Measurements from ENCODE around the gene LAMC2. TPM values are rescaled to one million over a fixed set of nuclear protein-coding genes. Genes with fewer than 3 reads are reported as not detected.

LAMC2 gene
- total RNA-seq, 1 donor from 2014 or later: 0.36 TPM

DNA sequence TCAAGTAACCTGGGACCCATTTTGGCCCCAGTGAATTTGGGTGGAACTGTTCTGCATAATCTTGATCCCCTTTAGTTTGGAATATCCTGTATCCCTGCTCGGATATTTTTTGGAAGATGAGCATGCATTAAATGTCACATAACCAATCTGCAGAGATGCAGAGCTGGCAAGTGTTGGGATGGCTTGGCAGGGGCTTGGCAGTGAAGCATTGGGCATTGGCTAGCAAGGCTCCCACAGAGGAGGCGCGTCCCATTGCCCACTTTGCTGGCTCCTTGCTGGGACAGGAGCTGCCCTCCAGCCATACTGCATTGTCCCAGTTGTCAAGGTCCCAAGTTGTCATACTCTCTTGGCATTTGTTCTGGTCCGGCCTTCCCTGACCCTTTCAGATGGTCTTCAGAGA, 29.9 kb downstream of the LAMC2 start:
- no peak overlapping the region for H3K9ac ChIP-seq
- H2AFZ ChIP-seq (replicated peaks): no peak overlapping the region
- no peak overlapping the region for H3K4me3 ChIP-seq
- H3K9me3 Mint-ChIP-seq: no peaks in the 10 kb centered on the region
- no peaks in the 10 kb centered on the region for H3K27me3 ChIP-seq
- no peaks in the 10 kb centered on the region for H3K9me3 ChIP-seq (ENCODE audit: low read depth)
- H3K27ac ChIP-seq: no peak overlapping the region
- peaks cover 39% of the 10 kb centered on the region for H3K4me1 Mint-ChIP-seq
- no peak overlapping the region for H3K4me2 ChIP-seq
- peaks cover 16% of the 10 kb centered on the region for H3F3A ChIP-seq (ENCODE audit: low read depth)
- no peak overlapping the region for H3K27ac Mint-ChIP-seq
- TF ChIP-seq, protein P1, sequence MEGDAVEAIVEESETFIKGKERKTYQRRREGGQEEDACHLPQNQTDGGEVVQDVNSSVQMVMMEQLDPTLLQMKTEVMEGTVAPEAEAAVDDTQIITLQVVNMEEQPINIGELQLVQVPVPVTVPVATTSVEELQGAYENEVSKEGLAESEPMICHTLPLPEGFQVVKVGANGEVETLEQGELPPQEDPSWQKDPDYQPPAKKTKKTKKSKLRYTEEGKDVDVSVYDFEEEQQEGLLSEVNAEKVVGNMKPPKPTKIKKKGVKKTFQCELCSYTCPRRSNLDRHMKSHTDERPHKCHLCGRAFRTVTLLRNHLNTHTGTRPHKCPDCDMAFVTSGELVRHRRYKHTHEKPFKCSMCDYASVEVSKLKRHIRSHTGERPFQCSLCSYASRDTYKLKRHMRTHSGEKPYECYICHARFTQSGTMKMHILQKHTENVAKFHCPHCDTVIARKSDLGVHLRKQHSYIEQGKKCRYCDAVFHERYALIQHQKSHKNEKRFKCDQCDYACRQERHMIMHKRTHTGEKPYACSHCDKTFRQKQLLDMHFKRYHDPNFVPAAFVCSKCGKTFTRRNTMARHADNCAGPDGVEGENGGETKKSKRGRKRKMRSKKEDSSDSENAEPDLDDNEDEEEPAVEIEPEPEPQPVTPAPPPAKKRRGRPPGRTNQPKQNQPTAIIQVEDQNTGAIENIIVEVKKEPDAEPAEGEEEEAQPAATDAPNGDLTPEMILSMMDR (IDR thresholded peaks at IDR 0.05): no peak
- H3K36me3 ChIP-seq: no peaks in the 10 kb centered on the region
- no peak overlapping the region for H3K4me3 Mint-ChIP-seq
- peaks cover 21% of the 10 kb centered on the region for H3K4me1 ChIP-seq
- H4K20me1 ChIP-seq (ENCODE audit: low read depth): no peaks in the 10 kb centered on the region
- H3K27me3 Mint-ChIP-seq (ENCODE audit: insufficient read depth, low read depth): peaks cover 4% of the 10 kb centered on the region
- H3K79me2 ChIP-seq (ENCODE audit: low read depth): no peaks in the 10 kb centered on the region
- DNase-seq (ENCODE audit: low spot score): no peak
- no peaks in the 10 kb centered on the region for H3K36me3 Mint-ChIP-seq

DNA sequence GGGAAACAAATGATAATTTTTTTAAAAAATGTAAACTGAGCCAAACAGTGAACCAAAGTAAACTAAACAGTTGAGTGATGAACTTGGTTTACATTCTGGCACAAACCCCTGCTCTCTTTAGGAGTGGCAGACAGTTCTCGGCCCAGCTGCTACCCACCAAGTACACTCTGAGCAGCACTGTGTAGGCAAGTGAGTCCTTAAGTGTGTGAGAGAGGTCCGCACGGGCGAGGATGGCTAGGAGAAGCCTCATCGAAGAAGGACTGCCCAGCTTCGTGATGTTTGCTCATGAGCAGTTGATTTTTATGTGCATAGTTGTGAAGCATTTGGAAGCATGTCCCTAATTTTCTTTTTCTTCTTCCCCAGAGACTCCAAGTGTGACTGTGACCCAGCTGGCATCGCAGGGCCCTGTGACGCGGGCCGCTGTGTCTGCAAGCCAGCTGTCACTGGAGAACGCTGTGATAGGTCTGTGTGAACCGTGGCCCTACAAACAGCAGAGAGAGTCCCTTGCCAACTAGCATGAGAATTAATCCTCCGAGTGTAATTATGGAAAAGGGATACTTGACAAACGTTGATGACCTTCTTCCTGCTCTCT, 32.1 kb downstream of the LAMC2 start:
- H3K9ac ChIP-seq: no peak overlapping the region
- no peak for DNase-seq (ENCODE audit: low spot score)
- no peak overlapping the region for H2AFZ ChIP-seq (replicated peaks)
- H3K79me2 ChIP-seq (ENCODE audit: low read depth): no peaks in the 10 kb centered on the region
- no peaks in the 10 kb centered on the region for H3K9me3 Mint-ChIP-seq
- no peaks in the 10 kb centered on the region for H3K27me3 ChIP-seq
- TF ChIP-seq, protein P1 (IDR thresholded peaks at IDR 0.05): no peak
- TF ChIP-seq EZH2 (IDR thresholded peaks at IDR 0.05) (no peak), EZH2phosphoT487 (IDR thresholded peaks at IDR 0.05) (no peak)
- H3K27ac ChIP-seq: no peak overlapping the region
- H3F3A ChIP-seq (ENCODE audit: low read depth): peaks cover 16% of the 10 kb centered on the region
- no peak overlapping the region for H3K4me3 ChIP-seq
- peaks cover 4% of the 10 kb centered on the region for H3K27me3 Mint-ChIP-seq (ENCODE audit: insufficient read depth, low read depth)
- no peaks in the 10 kb centered on the region for H3K36me3 Mint-ChIP-seq
- no peak overlapping the region for H3K4me3 Mint-ChIP-seq
- H4K20me1 ChIP-seq (ENCODE audit: low read depth): no peaks in the 10 kb centered on the region
- H3K4me2 ChIP-seq: no peak overlapping the region
- H3K4me1 ChIP-seq: peaks cover 21% of the 10 kb centered on the region
- peaks cover 39% of the 10 kb centered on the region for H3K4me1 Mint-ChIP-seq
- no peaks in the 10 kb centered on the region for H3K9me3 ChIP-seq (ENCODE audit: low read depth)
- H3K36me3 ChIP-seq: no peaks in the 10 kb centered on the region
- no peak overlapping the region for H3K27ac Mint-ChIP-seq

DNA sequence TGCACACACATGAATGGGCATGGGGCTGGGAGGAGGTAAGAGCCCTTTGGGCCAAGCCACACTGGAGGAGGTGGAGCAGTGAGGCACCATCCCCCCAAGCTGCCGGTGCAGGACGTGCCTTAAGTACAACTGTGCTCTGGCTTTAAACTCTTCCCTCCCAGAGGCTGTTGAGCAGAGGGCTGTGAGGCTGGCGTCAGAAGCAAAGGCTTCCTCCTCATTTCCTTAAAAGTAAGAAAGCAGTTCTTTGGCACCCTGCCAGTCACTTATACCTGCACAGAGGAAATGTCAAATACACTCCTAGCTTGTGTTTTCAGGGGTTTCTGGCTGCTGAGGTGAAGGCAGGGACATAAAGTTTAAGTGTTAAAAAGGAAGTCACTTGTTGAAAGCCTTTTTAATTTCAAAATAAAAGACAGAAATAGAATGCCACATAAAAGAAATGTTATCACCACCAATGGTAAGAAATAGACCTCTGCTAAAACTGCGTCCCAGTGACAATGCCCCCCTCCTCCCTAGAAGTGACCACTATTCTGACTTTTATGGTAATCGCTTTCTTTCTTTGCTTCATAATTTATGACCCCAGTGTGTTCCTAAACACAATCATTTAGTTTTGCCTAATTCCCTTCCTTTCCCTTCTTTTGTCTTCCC, 33.0 kb downstream of the LAMC2 start:
- DNase-seq (ENCODE audit: low spot score): peak; percentile 56
- Histone ChIP-seq H3K4me2 (peak overlapping the region; percentile 50), H3K4me1 (peaks cover 21% of the 10 kb centered on the region), H4K20me1 (ENCODE audit: low read depth) (no peaks in the 10 kb centered on the region), H3K27me3 (no peaks in the 10 kb centered on the region), H3K9ac (no peak overlapping the region), H3K9me3 (ENCODE audit: low read depth) (no peaks in the 10 kb centered on the region), H3K79me2 (ENCODE audit: low read depth) (no peaks in the 10 kb centered on the region), H2AFZ (replicated peaks) (peak overlapping the region; percentile 73), H3F3A (ENCODE audit: low read depth) (peaks cover 16% of the 10 kb centered on the region), H3K4me3 (no peak overlapping the region), H3K36me3 (no peaks in the 10 kb centered on the region), H3K27ac (peak overlapping the region; percentile 67)
- no peak overlapping the region for H3K4me3 Mint-ChIP-seq
- H3K9me3 Mint-ChIP-seq: no peaks in the 10 kb centered on the region
- no peaks in the 10 kb centered on the region for H3K36me3 Mint-ChIP-seq
- peaks cover 39% of the 10 kb centered on the region for H3K4me1 Mint-ChIP-seq
- H3K27me3 Mint-ChIP-seq (ENCODE audit: insufficient read depth, low read depth): peaks cover 2% of the 10 kb centered on the region
- TF ChIP-seq, protein P1 (IDR thresholded peaks at IDR 0.05): no peak
- TF ChIP-seq EZH2 (IDR thresholded peaks at IDR 0.05) (no peak), EZH2phosphoT487 (IDR thresholded peaks at IDR 0.05) (no peak)
- peak overlapping the region; percentile 2 for H3K27ac Mint-ChIP-seq

Data from neural progenitor cell (in vitro differentiated cells).